IPS-15b (cell line): ENCODE measurements around the gene ETNK2.

Experiments used
- H3K27me3 ChIP-seq: one replicate; pipeline ENCODE4 v1.6.1; 2013; ENCODE audit warnings: low read length; ENCODE audit not compliant: control insufficient read depth, insufficient read depth
- H3K36me3 ChIP-seq: one replicate; pipeline ENCODE4 v1.6.1; 2013; ENCODE audit warnings: low read length; ENCODE audit not compliant: control insufficient read depth, insufficient read depth
- H3K4me1 ChIP-seq: one replicate; pipeline ENCODE4 v1.6.1; 2013; ENCODE audit warnings: mild to moderate bottlenecking, low read length; ENCODE audit not compliant: control insufficient read depth, insufficient read depth
- H3K4me3 ChIP-seq: one replicate; pipeline ENCODE4 v1.5.1; 2013; ENCODE audit warnings: low read depth, low read length
- H3K9ac ChIP-seq: one replicate; pipeline ENCODE4 v1.6.1; 2013; ENCODE audit warnings: low read depth, mild to moderate bottlenecking, low read length
- H3K9me3 ChIP-seq: one replicate; pipeline ENCODE4 v1.6.1; 2013; ENCODE audit warnings: mild to moderate bottlenecking, low read length; ENCODE audit not compliant: control insufficient read depth, insufficient read depth

ETNK2 gene

GRCh38 chr1:204112876-204113730, 38.7 kb downstream of the ETNK2 start:
- Histone ChIP-seq H3K27me3 (no peaks in the 10 kb centered on the region), H3K4me3 (no peak overlapping the region), H3K9me3 (no peaks in the 10 kb centered on the region), H3K4me1 (peaks cover 22% of the 10 kb centered on the region), H3K36me3 (peaks cover 32% of the 10 kb centered on the region), H3K9ac (no peak overlapping the region)

- peaks cover 37% of the 10 kb centered on the region for H3K4me1 ChIP-seq
- H3K27me3 ChIP-seq = no peaks in the 10 kb centered on the region
- no peak overlapping the region for H3K4me3 ChIP-seq
Measured at GRCh38 chr1:204110894-204111633, 40.8 kb downstream of the ETNK2 start.

GRCh38 chr1:204108312-204109141, 43.3 kb downstream of the ETNK2 start:
- Histone ChIP-seq H3K27me3 (no peaks in the 10 kb centered on the region), H3K36me3 (peaks cover 5% of the 10 kb centered on the region), H3K4me1 (peaks cover 51% of the 10 kb centered on the region), H3K9me3 (no peaks in the 10 kb centered on the region), H3K4me3 (peak overlapping the region; percentile 40), H3K9ac (peak overlapping the region; percentile 58)

More at GRCh38 chr1:204110894-204111633, 40.8 kb downstream of the ETNK2 start:
- Histone ChIP-seq H3K9me3 (no peaks in the 10 kb centered on the region), H3K9ac (no peak overlapping the region), H3K36me3 (peaks cover 14% of the 10 kb centered on the region)

GRCh38 chr1:204107892-204108291, 44.0 kb downstream of the ETNK2 start:
- Histone ChIP-seq H3K4me3 (peak overlapping the region; percentile 40), H3K36me3 (peaks cover 3% of the 10 kb centered on the region), H3K9me3 (no peaks in the 10 kb centered on the region), H3K27me3 (no peaks in the 10 kb centered on the region), H3K4me1 (peaks cover 58% of the 10 kb centered on the region), H3K9ac (peak overlapping the region; percentile 58)

GRCh38 chr1:204106825-204107224, 45.0 kb downstream of the ETNK2 start:
- Histone ChIP-seq H3K9ac (no peak overlapping the region), H3K4me3 (no peak overlapping the region), H3K4me1 (peaks cover 68% of the 10 kb centered on the region)

GRCh38 chr1:204105131-204105515, 46.7 kb downstream of the ETNK2 start:
- Histone ChIP-seq H3K4me1 (peaks cover 59% of the 10 kb centered on the region), H3K9me3 (no peaks in the 10 kb centered on the region), H3K27me3 (no peaks in the 10 kb centered on the region), H3K9ac (peak overlapping the region; percentile 17), H3K4me3 (no peak overlapping the region), H3K36me3 (no peaks in the 10 kb centered on the region)

More at GRCh38 chr1:204106825-204107224, 45.0 kb downstream of the ETNK2 start:
- Histone ChIP-seq H3K27me3 (no peaks in the 10 kb centered on the region), H3K9me3 (no peaks in the 10 kb centered on the region), H3K36me3 (no peaks in the 10 kb centered on the region)

GRCh38 chr1:204104331-204105130, 47.3 kb downstream of the ETNK2 start:
- Histone ChIP-seq H3K9me3 (no peaks in the 10 kb centered on the region), H3K36me3 (no peaks in the 10 kb centered on the region), H3K4me1 (peaks cover 58% of the 10 kb centered on the region), H3K4me3 (no peak overlapping the region), H3K27me3 (no peaks in the 10 kb centered on the region), H3K9ac (peak overlapping the region; percentile 17)

- Histone ChIP-seq H3K4me1 (peaks cover 52% of the 10 kb centered on the region), H3K36me3 (no peaks in the 10 kb centered on the region), H3K9ac (no peak overlapping the region), H3K4me3 (no peak overlapping the region), H3K9me3 (no peaks in the 10 kb centered on the region), H3K27me3 (no peaks in the 10 kb centered on the region)
Measured at GRCh38 chr1:204103431-204103741, 48.5 kb downstream of the ETNK2 start.

- peaks cover 47% of the 10 kb centered on the region for H3K4me1 ChIP-seq
- H3K27me3 ChIP-seq = no peaks in the 10 kb centered on the region
- H3K9ac ChIP-seq = no peak overlapping the region
- H3K9me3 ChIP-seq = no peaks in the 10 kb centered on the region
- H3K36me3 ChIP-seq = no peaks in the 10 kb centered on the region
- no peak overlapping the region for H3K4me3 ChIP-seq
Measured at GRCh38 chr1:204102739-204103430, 49.0 kb downstream of the ETNK2 start.

- H3K4me1 ChIP-seq = peaks cover 39% of the 10 kb centered on the region
- no peaks in the 10 kb centered on the region for H3K27me3 ChIP-seq
- no peaks in the 10 kb centered on the region for H3K9me3 ChIP-seq
- no peak overlapping the region for H3K4me3 ChIP-seq
- H3K9ac ChIP-seq = no peak overlapping the region
- no peaks in the 10 kb centered on the region for H3K36me3 ChIP-seq
Measured at GRCh38 chr1:204102029-204102611, 49.7 kb downstream of the ETNK2 start.
